Astrocyte (in vitro differentiated cells and primary cell): ENCODE measurements around the gene TRAM1L1. TPM values are rescaled to one million over a fixed set of nuclear protein-coding genes. Genes with fewer than 3 reads are reported as not detected.

ENCODE experiments used
- DNase-seq: peaks from one replicate; pipeline ENCODE4 v3.0.0-alpha.2; 2010; ENCODE audit warnings: low read depth
- FAIRE-seq: peaks from 2 replicates; lab custom pipeline; 2011; peaks lifted over from hg19 to GRCh38; lab: Jason Lieb, UNC
- H2AFZ ChIP-seq: 2 replicates; pipeline ENCODE4 v1.6.0; 2012; ENCODE audit warnings: low read depth, low read length, inconsistent platforms
- H3K27ac ChIP-seq: 2 replicates; pipeline ENCODE4 v1.5.1; 2011; ENCODE audit warnings: low read depth, low read length, inconsistent platforms
- H3K27me3 ChIP-seq: 2 replicates; pipeline ENCODE4 v1.6.0; 2011; ENCODE audit warnings: low read length, inconsistent platforms; ENCODE audit not compliant: insufficient read depth
- H3K36me3 ChIP-seq: 2 replicates; pipeline ENCODE4 v1.5.1; 2011; ENCODE audit warnings: low read length, inconsistent platforms; ENCODE audit not compliant: insufficient read depth
- H3K4me1 ChIP-seq: 2 replicates; pipeline ENCODE4 v1.5.1; 2011; ENCODE audit warnings: low read length, inconsistent platforms; ENCODE audit not compliant: insufficient read depth
- H3K4me2 ChIP-seq: 2 replicates; pipeline ENCODE4 v1.6.0; 2012; ENCODE audit warnings: low read length, inconsistent platforms
- H3K4me3 ChIP-seq: 2 replicates; pipeline ENCODE4 v1.5.1; 2011; ENCODE audit warnings: low read depth, mild to moderate bottlenecking, low read length, inconsistent platforms; ENCODE audit not compliant: insufficient read depth
- H3K79me2 ChIP-seq: 2 replicates; pipeline ENCODE4 v1.6.0; 2012; ENCODE audit warnings: mild to moderate bottlenecking, low read length, inconsistent platforms; ENCODE audit not compliant: insufficient read depth
- H3K9ac ChIP-seq: 2 replicates; pipeline ENCODE4 v1.6.0; 2012; ENCODE audit warnings: mild to moderate bottlenecking, low read length, inconsistent platforms
- H3K9me3 ChIP-seq: 2 replicates; pipeline ENCODE4 v1.5.1; 2012; ENCODE audit warnings: low read depth, mild to moderate bottlenecking, low read length, inconsistent platforms; ENCODE audit not compliant: insufficient read depth
- H4K20me1 ChIP-seq: 2 replicates; pipeline ENCODE4 v1.6.0; 2012; ENCODE audit warnings: low read length, inconsistent platforms; ENCODE audit not compliant: insufficient read depth
- H3K27ac Mint-ChIP-seq: one replicate; pipeline ENCODE4 v1.8.0; 2021; ENCODE audit warnings: mild to moderate bottlenecking, mixed read lengths; ENCODE audit not compliant: unreplicated experiment
- H3K27me3 Mint-ChIP-seq: one replicate; pipeline ENCODE4 v1.8.0; 2021; ENCODE audit warnings: low read depth, mixed read lengths; ENCODE audit not compliant: unreplicated experiment
- H3K36me3 Mint-ChIP-seq: one replicate; pipeline ENCODE4 v1.8.0; 2021; ENCODE audit warnings: low read depth, mixed read lengths; ENCODE audit not compliant: unreplicated experiment
- H3K4me1 Mint-ChIP-seq: one replicate; pipeline ENCODE4 v1.8.0; 2021; ENCODE audit warnings: low read depth, mixed read lengths; ENCODE audit not compliant: unreplicated experiment
- H3K4me3 Mint-ChIP-seq: one replicate; pipeline ENCODE4 v1.8.0; 2021; ENCODE audit warnings: mild to moderate bottlenecking, moderate library complexity, mixed read lengths; ENCODE audit not compliant: unreplicated experiment
- H3K9me3 Mint-ChIP-seq: one replicate; pipeline ENCODE4 v1.8.0; 2021; ENCODE audit warnings: mild to moderate bottlenecking, mixed read lengths; ENCODE audit not compliant: unreplicated experiment
- EZH2 ChIP-seq: IDR thresholded peaks from 2 replicates; pipeline ENCODE4 v1.6.1; 2012; ENCODE audit warnings: mild to moderate bottlenecking, low read length, inconsistent platforms; ENCODE audit not compliant: insufficient read depth
- total RNA-seq: library from RNA; stranded (reverse); gene quantifications from 2 replicates; pipeline ENCODE4 v1.2.1, GENCODE V29; 2021
- TF ChIP-seq, protein P1 (sequence below): IDR thresholded peaks from 2 replicates; pipeline ENCODE4 v1.5.1; 2011; ENCODE audit warnings: low read depth, mild to moderate bottlenecking, inconsistent platforms, low read length, moderate library complexity; ENCODE audit not compliant: insufficient read depth

Gene TRAM1L1
- total RNA-seq, 1 donor from 2014 or later: 2.3 TPM

DNA sequence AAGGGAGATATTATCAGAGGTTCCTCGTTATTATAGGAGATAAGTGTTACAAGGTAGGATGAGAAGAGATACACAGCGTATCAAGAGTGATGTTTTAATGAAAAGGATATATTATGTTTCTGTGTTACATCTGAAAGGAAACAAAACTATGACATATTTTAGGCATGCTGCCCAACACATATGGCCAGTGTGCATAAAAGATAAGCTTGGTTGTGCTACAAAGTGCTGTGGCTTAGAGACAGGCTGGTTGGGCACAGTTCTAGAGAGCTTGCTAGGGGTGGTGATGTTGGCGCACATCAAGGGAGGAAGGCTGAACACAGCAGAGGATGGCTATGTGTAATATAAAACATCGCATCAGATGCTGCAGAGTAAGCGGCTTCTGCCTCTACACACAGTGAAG, 42.4 kb downstream of the TRAM1L1 start:
- no peaks in the 10 kb centered on the region for H3K27me3 Mint-ChIP-seq
- H3K4me3 Mint-ChIP-seq: no peak overlapping the region
- FAIRE-seq (no peak), DNase-seq (no peak)
- H3K4me1 Mint-ChIP-seq: no peaks in the 10 kb centered on the region
- H4K20me1 ChIP-seq: no peaks in the 10 kb centered on the region
- no peak for TF ChIP-seq EZH2
- TF ChIP-seq, protein P1, sequence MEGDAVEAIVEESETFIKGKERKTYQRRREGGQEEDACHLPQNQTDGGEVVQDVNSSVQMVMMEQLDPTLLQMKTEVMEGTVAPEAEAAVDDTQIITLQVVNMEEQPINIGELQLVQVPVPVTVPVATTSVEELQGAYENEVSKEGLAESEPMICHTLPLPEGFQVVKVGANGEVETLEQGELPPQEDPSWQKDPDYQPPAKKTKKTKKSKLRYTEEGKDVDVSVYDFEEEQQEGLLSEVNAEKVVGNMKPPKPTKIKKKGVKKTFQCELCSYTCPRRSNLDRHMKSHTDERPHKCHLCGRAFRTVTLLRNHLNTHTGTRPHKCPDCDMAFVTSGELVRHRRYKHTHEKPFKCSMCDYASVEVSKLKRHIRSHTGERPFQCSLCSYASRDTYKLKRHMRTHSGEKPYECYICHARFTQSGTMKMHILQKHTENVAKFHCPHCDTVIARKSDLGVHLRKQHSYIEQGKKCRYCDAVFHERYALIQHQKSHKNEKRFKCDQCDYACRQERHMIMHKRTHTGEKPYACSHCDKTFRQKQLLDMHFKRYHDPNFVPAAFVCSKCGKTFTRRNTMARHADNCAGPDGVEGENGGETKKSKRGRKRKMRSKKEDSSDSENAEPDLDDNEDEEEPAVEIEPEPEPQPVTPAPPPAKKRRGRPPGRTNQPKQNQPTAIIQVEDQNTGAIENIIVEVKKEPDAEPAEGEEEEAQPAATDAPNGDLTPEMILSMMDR: no peak
- no peaks in the 10 kb centered on the region for H3K9me3 ChIP-seq
- H3K9ac ChIP-seq: no peak overlapping the region
- H3K9me3 Mint-ChIP-seq: peaks cover 4% of the 10 kb centered on the region
- H3K27ac ChIP-seq: no peak overlapping the region
- H2AFZ ChIP-seq: no peak overlapping the region
- no peaks in the 10 kb centered on the region for H3K79me2 ChIP-seq
- no peak overlapping the region for H3K4me3 ChIP-seq
- no peaks in the 10 kb centered on the region for H3K27me3 ChIP-seq
- H3K4me1 ChIP-seq: no peaks in the 10 kb centered on the region
- H3K36me3 Mint-ChIP-seq: no peaks in the 10 kb centered on the region
- no peak overlapping the region for H3K27ac Mint-ChIP-seq
- H3K4me2 ChIP-seq: no peak overlapping the region
- no peaks in the 10 kb centered on the region for H3K36me3 ChIP-seq
